NCI-H2171 (cell line): ENCODE measurements around the gene TIMM17B.

Source experiments
- DNase-seq: peaks from one replicate; lab custom pipeline; 2025; lab: John Stamatoyannopoulos, UW

TIMM17B gene

DNA sequence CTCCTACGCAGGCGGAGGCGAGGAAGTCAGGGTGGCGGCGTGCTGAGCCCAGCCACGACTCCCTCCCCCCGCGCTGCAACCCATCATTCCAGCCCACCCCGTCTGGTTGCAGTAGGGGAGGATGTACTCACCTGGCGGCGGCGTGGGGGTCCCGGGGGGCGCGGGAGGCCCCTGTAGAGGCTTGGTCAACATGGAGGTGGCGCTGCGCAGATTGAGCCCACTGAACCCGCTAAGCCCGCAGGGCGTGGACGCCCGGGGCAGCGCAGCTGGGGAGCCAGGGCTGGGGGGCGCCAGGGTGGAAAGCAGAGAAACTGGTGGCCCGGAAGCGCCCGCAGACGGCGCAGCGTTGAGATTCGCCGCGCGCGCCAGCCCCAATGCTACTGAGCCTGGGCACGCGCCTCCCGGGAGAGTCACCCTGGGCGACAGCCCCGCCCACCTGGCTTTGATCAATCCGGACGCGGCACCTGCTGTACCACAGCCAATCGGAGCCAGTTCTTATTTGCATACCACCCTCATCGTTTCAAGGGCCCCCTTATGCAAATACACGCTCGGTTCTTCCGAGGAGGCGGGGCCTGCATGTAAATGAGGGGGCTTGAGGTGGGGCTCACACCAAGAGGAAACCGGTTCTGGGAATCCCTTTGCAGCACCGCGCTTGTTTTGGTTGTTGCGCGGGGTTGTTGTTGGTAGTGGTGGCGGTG is 21.2 kb upstream of the TIMM17B start, which contains the start of gene PIM2:
TSS of gene PIM2 (minus strand) at position 382 of the 698 bp plus-strand sequence. CDS start at position 192, 190 bp downstream.
- DNase-seq, result peak; percentile 86

DNA sequence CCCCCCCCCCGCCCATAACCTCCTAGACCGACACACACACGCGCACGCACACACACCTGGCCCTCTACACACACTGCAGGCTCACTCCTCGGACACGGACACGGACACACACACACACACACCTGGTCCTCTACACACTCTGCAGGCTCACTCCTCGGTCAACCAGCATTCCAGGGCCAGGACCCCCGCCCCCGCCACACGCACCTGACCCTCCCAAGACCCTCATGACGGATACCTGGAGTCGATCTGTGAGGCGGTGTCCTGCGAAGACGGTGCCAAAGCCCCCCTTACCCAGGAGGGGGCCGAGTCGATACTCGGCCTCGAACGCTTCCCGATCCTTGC is 20.7 kb upstream of the TIMM17B start:
- DNase-seq, result no peak

DNA sequence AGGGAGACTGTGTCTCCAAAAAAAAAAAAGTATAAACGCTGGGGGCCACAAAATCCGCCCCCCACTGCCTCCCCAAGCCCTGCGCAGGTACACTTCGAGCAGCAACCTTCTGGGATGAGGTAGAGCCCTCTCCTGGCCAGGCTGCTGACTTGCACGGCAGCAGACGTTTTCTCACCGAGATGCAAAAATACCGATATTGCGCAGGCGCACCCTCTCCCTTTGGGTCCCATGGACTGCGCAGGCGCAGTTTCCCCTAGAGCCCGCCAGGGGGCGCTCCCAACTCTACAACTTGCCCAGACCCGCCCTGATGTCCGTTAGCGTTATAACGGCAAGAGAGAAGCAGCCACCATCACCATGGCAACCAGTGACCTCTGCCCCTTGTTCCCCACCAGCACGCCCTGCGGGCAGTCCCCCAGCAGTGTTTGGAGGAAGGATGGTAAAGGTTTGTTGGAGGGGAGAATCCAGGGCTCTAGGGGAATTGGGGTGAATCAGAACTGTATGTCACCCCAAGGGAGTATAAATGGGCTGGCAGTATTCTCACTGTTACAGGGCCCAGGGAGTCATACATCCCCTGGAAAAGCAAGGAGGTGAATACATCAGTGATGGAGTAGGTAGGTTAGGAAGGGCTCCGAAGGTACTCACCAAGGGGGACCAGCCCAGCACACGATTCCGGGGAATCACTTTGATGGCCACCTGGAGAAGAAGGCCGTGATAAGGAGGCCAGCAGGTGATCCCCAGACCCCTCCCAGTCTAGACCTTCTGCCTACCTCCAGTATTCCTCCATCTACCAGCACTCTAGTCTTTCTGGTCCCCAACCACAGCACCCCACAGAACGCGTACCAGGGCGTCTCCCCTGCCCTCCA is 19.8 kb upstream of the TIMM17B start:
- DNase-seq, result peak; percentile 75

DNA sequence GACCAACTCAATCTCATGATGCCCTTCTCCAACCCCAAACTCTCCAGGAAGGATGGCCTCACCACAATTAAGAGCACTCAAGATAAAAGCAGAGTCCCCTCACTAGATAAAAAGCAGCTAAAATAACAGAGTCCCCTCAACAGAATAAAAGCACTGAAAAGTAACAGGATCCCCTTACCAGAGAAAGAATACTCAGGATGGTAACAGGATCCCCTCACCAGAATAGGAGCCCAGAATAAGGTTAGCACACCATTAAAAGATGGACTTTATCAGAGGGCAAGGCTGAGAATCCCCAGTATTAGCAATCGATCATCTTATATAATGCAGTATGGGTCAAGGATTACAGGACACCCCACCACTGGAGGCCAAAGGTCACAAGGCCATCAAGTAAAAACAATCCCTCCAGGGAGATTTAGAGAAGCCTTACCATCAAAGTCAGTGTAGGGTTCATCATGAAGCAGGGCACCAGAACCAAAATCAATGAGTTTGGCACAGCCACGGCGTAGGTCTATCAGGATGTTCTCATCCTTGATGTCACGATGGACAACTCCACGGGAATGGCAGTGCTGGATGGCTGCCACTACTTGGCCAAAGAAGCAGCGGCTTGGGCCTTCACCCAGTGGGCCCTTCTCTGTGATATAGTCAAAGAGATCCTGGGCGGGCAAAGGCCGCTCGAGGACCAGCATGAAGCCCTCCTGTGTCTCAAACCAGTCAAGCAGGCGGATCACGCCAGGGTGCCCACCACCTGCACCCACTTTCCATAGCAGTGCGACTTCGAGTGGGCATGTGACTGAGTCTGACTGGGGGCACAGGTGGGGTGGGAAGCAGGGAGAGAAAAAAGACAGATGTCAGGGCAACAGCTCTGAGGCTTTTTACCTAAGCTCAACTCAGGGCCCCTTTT is 17.3 kb upstream of the TIMM17B start:
- DNase-seq, result no peak

DNA sequence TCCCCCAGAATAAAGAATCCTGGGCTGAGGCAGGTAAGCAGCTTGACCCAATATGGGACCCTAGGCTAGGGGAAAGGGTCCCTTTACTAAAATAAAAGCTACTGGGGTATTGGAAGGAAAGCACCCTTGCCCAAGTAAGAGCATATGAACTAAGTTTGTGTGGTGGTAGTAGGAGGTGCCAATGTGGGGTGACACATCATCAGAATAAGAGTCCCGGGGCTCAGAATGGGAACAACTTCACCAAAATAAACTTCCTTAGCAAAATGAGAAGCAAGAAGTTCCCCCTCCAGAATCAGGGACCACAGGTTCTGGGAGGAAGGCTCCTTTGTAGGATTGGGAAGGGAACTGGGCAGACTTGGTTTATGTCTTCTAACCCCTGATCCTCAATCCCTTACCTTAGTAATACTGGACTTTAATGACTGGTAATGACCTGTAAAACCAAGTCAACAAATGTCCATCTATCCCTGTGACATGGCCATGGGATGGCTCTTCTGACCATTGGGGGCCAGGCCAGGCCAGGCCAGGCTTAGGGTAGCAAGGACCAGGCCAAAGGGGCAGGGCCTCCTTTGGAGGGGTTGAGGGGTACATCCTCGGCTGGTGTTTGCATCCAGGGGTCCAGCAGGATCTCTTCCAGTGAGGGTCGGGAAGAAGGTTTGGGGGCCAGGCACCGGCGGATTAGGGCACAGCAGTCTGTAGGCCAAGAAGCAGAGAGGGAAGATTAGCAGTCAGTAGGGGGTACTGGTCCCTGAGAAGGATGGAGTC is 16.2 kb upstream of the TIMM17B start:
- DNase-seq, result no peak

DNA sequence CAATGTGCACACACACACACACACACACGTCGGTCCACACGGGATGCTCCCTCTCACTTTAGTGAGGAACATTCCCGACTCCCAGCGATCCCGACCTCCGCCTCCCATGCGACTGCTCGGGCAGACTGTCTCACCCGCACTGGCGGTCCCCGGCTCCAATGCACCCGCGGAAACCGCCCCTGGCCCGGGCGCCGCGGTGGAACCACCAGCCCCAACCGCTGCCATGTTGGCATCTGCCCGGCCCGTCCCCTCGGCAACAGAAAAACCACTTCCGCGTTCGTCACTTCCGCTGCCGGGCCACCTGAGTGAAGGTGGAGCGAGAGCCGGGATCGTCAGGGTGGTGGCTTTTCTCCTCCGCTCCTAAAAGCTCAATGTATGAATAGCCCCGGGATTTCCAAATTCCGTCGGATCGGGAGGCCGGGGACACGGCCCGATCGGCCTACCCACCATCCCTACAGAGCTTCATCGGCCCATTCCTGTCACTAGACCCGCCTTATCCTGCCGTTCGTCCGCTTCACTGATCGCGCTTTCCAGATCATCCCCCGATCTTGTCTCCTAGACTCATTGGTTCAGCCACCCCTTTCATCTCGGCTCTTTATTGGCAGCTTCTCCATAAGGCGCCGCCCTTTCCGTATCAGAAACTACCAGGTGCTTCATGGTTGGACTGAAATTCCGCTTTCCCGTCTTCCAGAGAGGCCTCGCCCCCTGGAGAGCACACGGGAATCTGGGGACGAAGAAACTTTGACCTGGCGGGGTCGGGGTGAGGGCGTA is 14.0 kb upstream of the TIMM17B start, which contains the start of gene SLC35A2:
TSS of gene SLC35A2 (minus strand) at position 235 of the 771 bp plus-strand sequence. CDS start at position 225, 10 bp downstream.
- DNase-seq, result peak; percentile 71

DNA sequence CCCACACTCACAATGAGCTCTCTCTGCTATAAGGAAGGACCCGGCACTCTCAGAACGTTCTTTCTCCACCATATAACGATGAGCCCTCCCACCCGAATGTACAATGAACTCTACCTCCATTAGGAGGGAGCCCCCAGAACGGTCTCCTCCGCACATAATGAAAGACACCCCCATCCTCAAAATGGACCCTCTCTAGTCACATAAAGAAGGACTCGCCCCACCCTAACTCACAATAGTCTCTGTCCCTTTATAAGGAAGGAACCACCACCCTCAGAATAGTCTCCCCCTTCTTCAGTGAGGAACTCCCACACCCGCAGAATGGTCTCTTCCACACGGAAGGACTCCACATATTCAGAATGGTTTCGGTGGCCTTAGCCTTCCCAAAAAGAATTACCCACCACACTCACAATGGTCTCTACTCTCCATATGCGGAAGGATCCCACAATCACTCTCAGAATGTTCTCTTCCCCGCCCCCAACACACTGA is 13.4 kb upstream of the TIMM17B start:
- no peak for DNase-seq

DNA sequence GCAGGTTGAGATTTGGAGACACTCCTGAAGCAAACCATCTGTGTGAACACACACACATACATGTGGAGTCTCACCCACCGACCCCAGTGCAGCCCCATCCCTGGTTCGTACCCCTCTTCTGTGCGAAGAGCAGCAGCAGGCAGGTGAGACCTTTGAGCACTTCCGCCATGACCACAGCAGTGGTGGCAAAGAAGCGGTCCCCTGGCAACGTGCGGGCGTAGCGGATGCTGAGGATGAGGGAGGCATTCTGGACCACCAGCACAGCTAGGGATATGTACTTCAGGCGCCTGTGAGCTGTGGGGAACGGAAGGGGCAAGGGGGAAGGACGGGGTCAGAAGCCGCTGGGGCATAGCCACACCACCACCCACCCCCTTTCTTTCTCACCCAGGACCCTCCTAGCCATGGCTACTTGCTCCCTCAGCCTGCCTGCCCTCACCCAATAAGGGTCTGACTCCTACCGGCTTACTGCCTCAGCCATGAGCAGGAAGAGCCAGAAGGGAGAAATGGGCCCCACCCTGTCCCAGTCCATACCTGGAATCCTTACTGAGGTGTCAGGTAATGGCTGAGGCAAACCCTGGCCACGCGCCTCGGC is 12.2 kb upstream of the TIMM17B start:
- no peak for DNase-seq

DNA sequence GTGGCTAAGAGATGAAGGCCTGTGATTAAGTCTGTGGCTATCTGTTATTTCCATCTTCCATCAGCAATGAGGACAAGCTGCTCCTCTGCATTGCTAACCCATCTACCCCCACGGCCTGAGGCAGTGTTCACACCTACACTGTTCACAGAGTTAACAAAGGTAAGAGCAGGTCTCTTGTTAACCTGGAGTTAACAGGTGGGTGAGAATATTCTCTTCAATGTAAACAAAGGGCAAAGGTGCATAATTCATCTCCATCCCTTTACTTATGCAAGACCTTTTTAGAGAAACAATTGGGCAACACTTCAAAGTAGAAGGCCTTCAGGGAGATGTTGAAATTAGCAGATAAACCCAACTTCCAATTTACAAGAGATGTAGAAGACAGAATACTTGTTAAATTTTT is 11.0 kb upstream of the TIMM17B start:
- no peak for DNase-seq

DNA sequence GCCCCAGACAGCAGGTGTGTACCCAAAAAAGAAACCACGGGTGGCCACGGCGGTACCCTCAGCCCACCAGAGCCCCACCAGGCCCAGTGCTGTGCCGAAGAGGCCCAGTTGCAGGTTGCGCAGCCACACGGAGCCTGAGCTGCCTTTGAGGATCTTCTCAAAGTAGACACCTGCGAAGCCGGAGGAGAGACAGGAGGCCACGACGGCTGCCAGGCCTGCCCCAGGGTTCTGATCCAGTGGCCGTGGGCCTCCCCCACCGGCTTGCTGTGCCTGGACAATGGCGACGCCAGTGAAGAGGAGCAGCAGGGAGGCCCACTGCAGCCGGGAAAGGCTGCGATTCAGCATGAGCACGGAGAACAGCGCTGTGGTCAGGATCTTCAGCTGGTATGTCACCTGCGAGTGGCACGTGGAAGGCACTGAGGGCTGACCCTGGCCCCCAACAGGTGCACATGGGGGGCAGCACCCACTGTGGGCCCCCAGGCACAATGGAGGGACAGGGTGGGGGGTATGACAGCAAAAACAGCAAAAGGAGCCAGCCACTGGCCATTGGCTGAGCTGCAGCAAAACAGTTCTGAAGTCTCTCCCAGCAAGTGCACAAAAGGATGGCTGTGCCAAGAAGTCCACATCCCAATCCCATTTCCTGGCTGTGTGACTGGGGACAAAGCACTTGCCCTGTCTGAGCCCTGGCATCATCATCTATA is 7.7 kb upstream of the TIMM17B start:
- DNase-seq, result no peak

DNA sequence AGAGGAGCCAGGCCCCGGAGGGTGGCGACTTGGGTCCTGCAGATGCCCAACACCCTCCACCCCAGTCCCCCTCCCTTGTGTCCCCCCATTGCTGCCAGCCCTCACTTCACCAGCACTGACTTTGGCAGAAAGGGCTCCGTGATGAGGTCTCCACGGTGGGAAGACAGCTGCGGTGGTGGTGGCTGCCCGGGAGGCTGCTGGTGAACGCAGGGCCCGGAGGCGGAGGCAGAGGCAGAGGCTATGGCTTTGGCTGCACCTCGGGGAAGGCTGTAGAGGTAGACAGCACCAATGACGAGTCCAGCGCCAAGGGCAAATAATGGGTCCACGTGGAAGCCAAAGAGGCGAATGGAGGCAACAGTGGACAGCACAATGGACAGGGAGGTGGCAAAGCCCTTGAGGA is 7.1 kb upstream of the TIMM17B start:
- no peak for DNase-seq

DNA sequence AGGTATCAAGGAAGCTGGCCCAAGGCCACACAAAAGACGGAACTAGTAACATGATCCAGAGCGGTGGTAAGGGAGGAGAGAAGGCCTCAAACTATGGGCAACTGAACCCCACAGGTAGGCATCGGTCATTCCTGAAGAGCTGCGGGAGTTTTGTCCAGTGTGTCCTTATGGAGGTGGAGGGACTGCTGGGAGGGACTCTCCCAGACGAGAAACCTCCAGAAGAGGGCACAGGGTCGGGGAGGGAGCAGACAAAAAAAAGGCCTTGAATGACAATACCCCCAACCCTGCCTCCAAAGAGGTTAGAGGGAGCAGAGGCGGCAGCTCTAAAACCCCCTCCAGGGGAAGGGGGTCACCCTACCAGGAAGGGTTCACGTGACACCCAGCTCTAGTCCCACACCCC is 6.6 kb upstream of the TIMM17B start:
- DNase-seq, result no peak

DNA sequence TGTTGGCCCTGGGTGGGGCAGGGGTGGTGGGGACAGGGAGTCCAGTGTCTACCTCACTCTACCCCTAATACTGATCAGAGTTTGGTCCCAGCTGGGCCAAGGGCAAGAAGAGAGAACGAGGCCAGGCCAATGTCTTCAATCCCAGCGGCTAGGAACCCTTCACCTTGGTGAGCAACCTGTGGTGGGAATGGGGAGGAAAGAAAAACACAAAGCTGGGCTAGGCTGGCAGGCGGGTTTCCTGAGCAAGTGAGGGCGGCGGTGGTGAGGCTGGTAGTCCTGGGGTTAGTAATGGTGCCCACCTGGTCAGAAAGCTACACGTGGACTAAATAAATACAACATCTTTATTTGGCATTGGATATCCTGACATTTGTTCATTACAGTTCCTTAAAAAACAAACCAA is 5.7 kb upstream of the TIMM17B start:
- DNase-seq, result no peak

DNA sequence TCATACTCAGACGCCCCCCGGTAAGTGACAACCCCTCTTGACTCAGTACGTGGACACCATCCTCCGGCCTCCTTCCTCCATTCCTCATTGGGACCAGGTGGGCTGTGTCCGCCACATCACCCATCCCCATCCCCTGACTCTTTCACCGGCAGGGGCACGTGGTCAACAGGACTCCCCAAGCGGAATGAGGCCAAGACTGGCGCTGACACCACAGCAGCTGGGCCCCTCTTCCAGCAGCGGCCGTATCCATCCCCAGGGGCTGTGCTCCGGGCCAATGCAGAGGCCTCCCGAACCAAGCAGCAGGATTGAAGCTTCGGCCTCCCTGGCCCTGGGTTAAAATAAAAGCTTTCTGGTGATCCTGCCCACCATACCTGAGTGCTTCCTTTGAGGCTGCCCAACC is 5.2 kb upstream of the TIMM17B start:
- no peak for DNase-seq

DNA sequence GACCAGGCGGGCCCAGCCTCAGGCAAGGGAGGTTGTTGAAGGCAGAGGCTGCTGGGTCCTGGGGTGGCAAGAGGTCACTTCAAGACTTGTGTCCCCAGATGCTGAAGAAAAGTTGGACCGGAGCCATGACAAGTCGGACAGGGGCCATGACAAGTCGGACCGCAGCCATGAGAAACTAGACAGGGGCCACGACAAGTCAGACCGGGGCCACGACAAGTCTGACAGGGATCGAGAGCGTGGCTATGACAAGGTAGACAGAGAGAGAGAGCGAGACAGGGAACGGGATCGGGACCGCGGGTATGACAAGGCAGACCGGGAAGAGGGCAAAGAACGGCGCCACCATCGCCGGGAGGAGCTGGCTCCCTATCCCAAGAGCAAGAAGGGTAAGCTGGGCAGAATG is 4.6 kb upstream of the TIMM17B start:
- no peak for DNase-seq

DNA sequence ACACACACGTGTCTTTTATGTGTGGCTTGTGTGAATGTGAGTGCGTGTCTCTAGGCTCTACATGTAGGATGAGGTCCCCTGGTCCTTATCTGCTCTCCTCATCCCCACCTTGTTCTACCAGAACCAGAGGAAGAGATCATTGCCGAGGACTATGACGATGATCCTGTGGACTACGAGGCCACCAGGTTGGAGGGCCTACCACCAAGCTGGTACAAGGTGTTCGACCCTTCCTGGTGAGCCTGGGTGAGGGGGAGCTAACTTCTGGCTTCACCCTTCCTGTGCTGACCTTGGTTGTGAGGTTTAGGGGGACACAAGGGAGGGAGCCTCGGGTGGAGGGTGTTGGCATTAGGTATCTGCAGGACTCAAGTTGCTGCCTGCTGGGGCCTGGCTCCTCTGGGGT is 3.5 kb upstream of the TIMM17B start:
- DNase-seq, result no peak

DNA sequence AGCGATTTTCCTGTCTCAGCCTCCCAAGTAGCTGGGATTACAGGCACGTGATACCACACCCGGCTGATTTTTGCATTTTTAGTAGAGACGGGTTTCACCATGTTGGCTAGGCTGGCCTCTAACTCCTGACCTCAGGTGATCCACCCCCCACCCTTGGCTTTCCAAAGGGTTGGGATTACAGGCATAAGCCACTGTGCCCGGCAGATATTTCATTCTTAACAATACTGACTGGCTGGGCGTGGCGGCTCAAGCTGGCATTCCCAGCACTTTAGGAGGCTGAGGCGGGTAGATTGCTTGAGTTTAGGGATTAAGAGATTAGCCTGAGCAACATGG is 1.5 kb upstream of the TIMM17B start:
- no peak for DNase-seq

DNA sequence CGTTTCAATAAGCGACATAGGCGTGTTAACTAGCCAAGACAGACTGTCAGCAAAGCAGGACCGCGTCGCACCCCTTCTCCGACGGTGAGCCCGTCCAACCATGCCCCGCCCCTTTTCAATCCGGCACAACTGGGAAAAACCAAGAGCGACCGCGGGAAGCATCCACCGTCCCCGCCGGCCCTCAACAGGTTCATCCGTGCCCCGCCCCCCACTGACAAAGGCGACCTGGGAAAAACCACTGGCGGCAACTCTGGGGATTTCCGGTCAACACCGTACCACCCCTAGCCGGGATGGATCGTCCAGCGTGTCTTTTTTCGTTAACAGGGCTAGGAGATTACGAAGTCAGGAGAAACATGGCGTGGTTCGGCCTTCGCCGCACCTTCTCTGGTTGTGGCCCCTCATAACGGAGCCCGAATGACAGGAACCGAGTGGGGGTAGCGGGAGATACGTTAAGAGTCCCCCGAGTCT is 377 bp downstream of the TIMM17B start:
- peak; percentile 74 for DNase-seq

DNA sequence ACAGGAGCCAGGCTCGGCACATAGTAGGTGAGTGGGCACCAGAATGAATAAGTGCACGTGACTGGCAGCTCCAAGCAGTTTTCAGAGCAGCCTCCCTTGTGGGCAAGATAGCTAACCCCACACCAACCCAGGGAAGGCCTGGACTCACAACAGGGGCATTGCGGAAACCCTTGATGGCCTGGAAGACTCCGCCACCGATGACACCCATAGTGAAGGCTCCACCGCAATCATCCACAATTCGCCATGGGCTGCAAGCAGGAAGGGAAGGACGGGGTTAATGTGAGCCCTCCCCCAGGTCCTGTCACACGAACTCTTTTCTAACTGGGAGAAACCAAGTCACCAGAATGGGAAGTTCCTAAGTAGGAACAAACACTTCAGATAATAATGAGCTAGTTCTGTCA is 957 bp downstream of the TIMM17B start:
- DNase-seq, result no peak

DNA sequence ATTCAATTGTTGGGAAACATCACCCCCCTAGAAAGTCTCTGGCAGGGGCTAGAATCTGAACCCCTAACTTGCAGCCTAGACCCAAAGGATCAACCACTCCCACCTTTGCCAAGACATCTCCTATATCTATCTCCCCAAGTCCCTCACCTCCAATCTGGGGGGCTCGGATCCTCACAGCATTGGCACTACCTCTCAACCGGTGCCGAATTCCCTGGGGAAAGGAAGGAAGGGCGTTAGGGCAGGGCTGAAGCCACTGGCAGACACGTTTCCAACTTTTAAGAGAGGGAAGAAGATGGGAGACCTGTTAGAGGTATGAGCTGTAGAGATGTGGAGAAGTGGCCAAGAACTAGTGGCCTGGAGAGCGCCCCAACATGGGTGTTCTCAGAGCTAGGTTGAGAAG is 2.7 kb downstream of the TIMM17B start:
- DNase-seq, result no peak
